ENCODE results near the gene ZNF888.
"Not testable (repeated sequence)": the region's sequence is repeated elsewhere in the genome, so short reads cannot be mapped to it uniquely, and the experiment has no call there.

Gene ZNF888

DNA sequence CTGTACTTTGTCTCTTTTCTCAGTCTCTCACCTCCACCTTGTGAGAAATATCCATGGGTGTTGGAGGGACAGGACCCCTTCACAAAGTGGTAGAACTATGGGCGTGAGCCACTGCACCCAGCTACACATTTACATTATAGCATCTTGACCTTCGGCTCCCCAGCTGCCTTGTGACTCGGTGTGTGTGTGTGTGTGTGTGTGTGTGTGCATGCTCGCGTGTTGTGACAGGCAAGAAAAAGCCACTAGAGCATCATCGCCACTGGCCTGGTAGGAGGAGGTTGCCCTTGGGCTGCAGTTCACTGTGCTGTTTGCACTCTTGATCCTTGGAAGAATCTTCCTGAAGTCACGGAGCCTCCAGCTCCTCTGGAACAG is 13.7 kb upstream of the ZNF888 start:
- TF ChIP-seq, protein P1, sequence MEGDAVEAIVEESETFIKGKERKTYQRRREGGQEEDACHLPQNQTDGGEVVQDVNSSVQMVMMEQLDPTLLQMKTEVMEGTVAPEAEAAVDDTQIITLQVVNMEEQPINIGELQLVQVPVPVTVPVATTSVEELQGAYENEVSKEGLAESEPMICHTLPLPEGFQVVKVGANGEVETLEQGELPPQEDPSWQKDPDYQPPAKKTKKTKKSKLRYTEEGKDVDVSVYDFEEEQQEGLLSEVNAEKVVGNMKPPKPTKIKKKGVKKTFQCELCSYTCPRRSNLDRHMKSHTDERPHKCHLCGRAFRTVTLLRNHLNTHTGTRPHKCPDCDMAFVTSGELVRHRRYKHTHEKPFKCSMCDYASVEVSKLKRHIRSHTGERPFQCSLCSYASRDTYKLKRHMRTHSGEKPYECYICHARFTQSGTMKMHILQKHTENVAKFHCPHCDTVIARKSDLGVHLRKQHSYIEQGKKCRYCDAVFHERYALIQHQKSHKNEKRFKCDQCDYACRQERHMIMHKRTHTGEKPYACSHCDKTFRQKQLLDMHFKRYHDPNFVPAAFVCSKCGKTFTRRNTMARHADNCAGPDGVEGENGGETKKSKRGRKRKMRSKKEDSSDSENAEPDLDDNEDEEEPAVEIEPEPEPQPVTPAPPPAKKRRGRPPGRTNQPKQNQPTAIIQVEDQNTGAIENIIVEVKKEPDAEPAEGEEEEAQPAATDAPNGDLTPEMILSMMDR (IDR thresholded peaks at IDR 0.05; ENCODE audit: low read depth, low read length, missing control alignments) = no peak
- in situ Hi-C loops (cut with HindIII; ENCODE audit: low sequenced_read_pairs) = no loop called here
- no peak for DNase-seq (ENCODE audit: low read depth)
- no peak overlapping the region for H3K4me3 ChIP-seq (ENCODE audit: low read depth, low read length)

DNA sequence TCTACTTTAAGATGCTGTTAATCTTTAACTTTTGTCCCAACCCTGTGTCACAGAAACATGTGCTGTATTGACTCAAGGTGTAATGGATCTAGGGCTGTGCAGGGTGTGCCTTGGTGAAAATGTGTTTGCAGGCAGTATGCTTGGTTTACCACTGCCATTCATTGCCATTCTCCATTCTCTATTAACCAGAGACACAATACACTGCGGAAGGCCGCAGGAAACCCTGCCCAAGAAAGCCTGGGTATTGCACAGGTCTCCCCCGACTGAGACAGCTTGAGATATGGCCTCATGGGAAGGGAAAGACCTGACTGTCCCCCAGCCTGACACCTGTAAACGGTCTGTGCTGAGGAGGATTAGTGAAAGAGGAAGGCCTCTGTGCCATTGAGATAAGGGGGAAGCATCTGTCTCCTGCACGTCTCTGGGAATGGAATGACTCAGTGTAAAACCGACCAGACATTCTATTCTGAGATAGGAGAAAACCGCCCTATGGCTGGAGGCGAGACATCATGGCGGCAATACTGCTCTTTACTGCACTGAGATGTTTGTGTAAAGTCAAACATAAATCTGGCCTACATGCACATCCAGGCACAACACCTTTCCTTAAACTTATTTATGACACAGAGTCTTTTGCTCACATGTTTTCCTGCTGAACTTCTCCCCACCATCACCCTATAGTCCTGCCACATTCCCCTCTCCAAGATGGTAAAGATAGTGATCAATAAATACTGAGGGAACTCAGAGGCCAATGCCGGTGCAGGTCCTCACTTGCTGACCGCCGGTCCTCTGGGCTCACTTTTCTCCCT is 13.1 kb upstream of the ZNF888 start:
- TF ChIP-seq, protein P1 (IDR thresholded peaks at IDR 0.05; ENCODE audit: low read depth, low read length, missing control alignments) = no peak
- no peak for DNase-seq (ENCODE audit: low read depth)
- H3K4me3 ChIP-seq (ENCODE audit: low read depth, low read length) = no peak overlapping the region
- in situ Hi-C loops (cut with HindIII; ENCODE audit: low sequenced_read_pairs) = no loop called here

DNA sequence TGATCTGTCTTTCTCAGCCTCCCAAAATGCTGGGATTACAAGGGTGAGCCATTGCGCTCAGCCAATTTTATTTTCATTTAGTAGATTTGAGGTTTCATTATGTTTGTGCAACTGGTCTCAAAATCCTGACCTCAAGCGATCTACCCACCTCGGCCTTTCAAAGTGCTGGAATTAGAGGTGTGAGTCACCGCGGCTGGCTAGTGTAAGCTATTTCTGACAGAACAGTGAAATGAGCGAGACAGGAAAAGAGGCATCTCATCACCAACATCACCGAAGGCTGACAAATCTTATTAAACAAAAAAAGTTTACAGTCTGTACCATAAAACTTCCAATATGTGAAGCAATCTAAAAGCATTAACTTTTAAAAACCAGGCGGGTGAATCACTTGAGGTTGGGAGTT is 12.2 kb upstream of the ZNF888 start:
- TF ChIP-seq, protein P1 (IDR thresholded peaks at IDR 0.05; ENCODE audit: low read depth, low read length, missing control alignments) = no peak
- H3K4me3 ChIP-seq (ENCODE audit: low read depth, low read length) = no peak overlapping the region
- no peak for DNase-seq (ENCODE audit: low read depth)
- in situ Hi-C loops (cut with HindIII; ENCODE audit: low sequenced_read_pairs) = no loop called here

DNA sequence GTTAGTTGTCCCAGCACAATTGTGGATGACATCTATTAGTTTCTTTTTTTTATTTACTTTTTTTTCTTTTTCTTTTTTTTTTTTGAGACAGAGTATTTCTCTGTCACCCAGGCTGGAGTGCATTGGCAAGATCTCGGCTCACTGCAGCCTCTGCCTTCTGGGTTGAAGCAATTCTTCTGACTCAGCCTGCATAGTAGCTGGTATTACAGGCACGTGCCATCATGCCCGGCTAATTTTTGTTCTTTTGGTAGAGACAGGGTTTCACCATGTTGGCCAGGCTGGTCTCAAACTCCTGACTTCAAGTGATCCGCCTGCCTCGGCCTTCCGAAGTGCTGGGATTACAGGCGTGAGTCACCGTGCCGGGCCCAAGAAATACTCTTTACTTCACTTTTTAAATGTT is 1.4 kb upstream of the ZNF888 start:
- DNase-seq (ENCODE audit: low read depth); in situ Hi-C loops (cut with HindIII; ENCODE audit: low sequenced_read_pairs); H3K4me3 ChIP-seq (ENCODE audit: low read depth, low read length): not testable (repeated sequence)

DNA sequence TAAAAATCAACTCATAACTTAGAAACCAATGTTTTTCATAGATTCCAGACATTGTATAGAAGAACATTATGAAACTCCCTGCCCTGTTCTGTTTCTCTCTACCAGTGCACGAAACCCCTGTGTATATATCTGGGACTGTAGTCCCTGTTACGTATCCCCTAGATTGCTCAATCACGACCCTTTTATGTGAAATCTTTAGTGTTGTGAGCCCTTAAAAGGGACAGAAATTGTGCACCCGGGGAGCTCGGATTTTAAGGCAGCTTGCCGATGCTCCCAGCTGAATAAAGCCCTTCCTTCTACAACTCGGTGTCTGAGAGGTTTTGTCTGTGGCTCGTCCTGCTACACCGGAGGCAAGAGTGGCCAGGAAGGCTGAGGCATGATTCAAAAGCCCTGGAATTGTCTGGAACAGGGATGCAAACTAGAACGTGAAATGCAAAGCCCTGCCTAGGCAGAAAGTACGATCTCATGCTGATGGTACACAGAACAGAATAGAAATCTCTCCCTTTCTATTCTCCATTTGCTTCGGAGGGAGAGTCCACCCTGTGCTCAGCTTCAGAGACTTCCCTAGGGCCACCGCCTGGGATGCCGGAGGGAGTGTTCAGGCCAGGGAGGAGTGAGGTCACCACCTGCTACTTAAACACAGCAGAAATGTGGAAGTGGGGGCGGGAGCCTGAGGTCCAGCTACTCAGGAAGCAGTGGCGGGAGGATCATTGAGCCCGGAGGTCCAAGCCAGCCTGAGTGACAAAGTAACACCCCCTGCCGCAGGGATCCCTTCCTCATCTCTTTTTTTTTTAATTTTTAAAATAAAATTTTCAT is 758 bp upstream of the ZNF888 start:
- DNase-seq (ENCODE audit: low read depth) = no peak
- in situ Hi-C loops (cut with HindIII; ENCODE audit: low sequenced_read_pairs) = no loop called here
- TF ChIP-seq, protein P1 (IDR thresholded peaks at IDR 0.05; ENCODE audit: low read depth, low read length, missing control alignments) = no peak
- H3K4me3 ChIP-seq (ENCODE audit: low read depth, low read length) = peak overlapping the region; percentile 60

DNA sequence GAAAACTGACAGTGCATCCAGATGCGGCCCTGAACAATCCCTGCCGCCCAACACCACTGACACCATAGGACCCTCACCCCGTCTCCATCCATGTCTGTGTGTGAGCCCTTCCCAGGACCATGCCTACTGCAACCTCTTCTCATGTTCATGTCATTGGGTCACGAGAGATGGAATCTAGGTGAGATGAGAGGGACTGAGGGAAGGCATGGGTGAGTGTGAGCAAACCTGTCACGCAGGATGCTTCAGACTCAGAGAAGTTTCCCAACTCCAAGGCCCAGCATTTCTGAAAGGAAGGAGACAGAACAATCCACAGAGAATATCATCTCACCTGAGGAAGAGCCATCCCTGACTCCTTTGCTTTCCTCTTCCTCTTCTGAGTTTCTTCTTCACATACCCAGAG is 5.7 kb downstream of the ZNF888 start:
- no peak for DNase-seq (ENCODE audit: low read depth)
- TF ChIP-seq, protein P1 (IDR thresholded peaks at IDR 0.05; ENCODE audit: low read depth, low read length, missing control alignments) = no peak
- in situ Hi-C loops (cut with HindIII; ENCODE audit: low sequenced_read_pairs) = no loop called here
- no peak overlapping the region for H3K4me3 ChIP-seq (ENCODE audit: low read depth, low read length)

DNA sequence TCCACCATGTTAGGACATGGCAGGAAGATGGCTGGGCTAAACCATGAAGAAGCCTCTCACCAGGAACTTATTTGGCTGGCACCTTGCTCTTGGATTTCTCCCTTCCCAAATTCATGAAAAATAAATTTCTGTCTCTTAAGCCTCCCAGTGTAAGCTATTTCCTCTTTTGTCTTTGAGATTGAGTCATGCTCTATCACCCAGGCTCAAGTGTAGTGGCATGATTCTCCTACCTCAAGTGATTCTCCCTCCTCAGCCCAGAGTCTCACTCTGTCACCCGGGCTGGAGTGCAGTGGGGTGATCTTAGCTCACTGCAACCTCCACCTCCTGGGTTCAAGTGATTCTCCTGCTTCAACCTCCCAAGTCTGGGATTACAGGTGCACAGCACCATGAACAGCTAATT is 12.6 kb downstream of the ZNF888 start:
- in situ Hi-C loops (cut with HindIII; ENCODE audit: low sequenced_read_pairs) = no loop called here
- DNase-seq (ENCODE audit: low read depth) = no peak
- no peak overlapping the region for H3K4me3 ChIP-seq (ENCODE audit: low read depth, low read length)
- TF ChIP-seq, protein P1 (IDR thresholded peaks at IDR 0.05; ENCODE audit: low read depth, low read length, missing control alignments) = no peak

DNA sequence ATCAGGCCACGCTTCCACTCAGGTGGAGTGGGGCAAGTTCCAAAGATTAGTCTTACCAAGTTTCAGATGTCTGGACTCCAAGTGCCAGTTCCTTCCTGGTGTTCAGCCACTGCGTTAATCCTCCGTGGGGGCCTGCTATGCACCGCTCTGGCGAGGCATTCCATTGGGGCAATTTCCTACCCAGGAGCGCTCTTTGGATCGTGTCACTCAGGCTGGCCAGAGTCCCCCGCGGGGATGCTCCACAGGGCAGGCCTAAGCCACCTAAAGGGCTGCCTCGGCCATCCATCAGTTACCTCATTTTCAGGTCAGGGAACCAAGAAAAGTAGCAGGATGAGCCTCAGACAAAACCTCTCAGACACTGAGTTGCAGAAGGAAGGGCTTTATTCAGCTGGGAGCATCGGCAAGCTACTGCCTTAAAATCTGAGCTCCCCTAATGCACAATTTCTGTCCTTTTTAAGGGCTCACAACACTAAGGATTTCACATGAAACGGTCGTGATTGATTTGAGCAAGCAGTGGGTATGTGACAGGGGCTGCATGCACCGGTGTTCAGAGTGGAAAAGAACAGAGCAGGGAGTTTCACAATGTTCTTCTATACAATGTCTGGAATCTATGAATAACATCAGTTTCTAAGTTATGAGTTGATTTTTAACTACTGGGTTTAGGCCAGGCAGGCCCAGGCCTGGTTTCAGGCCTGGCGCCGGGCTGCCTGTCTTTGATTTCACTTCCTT is 19.0 kb downstream of the ZNF888 start:
- H3K4me3 ChIP-seq (ENCODE audit: low read depth, low read length); DNase-seq (ENCODE audit: low read depth); in situ Hi-C loops (cut with HindIII; ENCODE audit: low sequenced_read_pairs): not testable (repeated sequence)
